GM21447 (cell line): Measurements from ENCODE around the gene CA5A.
"Not testable (repeated sequence)": the region's sequence is repeated elsewhere in the genome, so short reads cannot be mapped to it uniquely, and the experiment has no call there.

ENCODE experiments used
- ATAC-seq: cut with Tn5 transposase; IDR thresholded peaks from one replicate; pipeline ENCODE4 v1.9.1; 2021; ENCODE audit not compliant: unreplicated experiment

CA5A gene

GRCh38 chr16:87936375-87937230 is at the start of gene CA5A:
TSS of gene CA5A (minus strand) at chr16:87936529. CDS start at chr16:87936450, 79 bp downstream.
- no peak for ATAC-seq

GRCh38 chr16:87985493-87985892 is 49.2 kb upstream of the CA5A start:
- ATAC-seq, result not testable (repeated sequence)

GRCh38 chr16:87984632-87985267 is 48.4 kb upstream of the CA5A start:
- ATAC-seq, result no peak

- not testable (repeated sequence) for ATAC-seq
Measured at GRCh38 chr16:87984180-87984579, 47.9 kb upstream of the CA5A start.

GRCh38 chr16:87983737-87984097 is 47.4 kb upstream of the CA5A start:
- ATAC-seq, result not testable (repeated sequence)

GRCh38 chr16:87983072-87983736 is 46.9 kb upstream of the CA5A start:
- not testable (repeated sequence) for ATAC-seq

GRCh38 chr16:87982581-87983041 is 46.3 kb upstream of the CA5A start:
- no peak for ATAC-seq

- ATAC-seq, result not testable (repeated sequence)
Measured at GRCh38 chr16:87981376-87981775, 45.0 kb upstream of the CA5A start.

GRCh38 chr16:87979911-87980630 is 43.7 kb upstream of the CA5A start:
- not testable (repeated sequence) for ATAC-seq

GRCh38 chr16:87979352-87979751 is 43.0 kb upstream of the CA5A start:
- no peak for ATAC-seq

GRCh38 chr16:87978127-87978526 is 41.8 kb upstream of the CA5A start:
- no peak for ATAC-seq

- no peak for ATAC-seq
Measured at GRCh38 chr16:87976665-87977064, 40.3 kb upstream of the CA5A start.

GRCh38 chr16:87974178-87974577 is 37.8 kb upstream of the CA5A start:
- no peak for ATAC-seq

GRCh38 chr16:87973717-87974116 is 37.4 kb upstream of the CA5A start:
- no peak for ATAC-seq

GRCh38 chr16:87971933-87972332 is 35.6 kb upstream of the CA5A start:
- ATAC-seq, result no peak

- no peak for ATAC-seq
Measured at GRCh38 chr16:87970186-87970585, 33.9 kb upstream of the CA5A start.

- no peak for ATAC-seq
Measured at GRCh38 chr16:87968541-87968940, 32.2 kb upstream of the CA5A start.

- no peak for ATAC-seq
Measured at GRCh38 chr16:87966685-87967185, 30.4 kb upstream of the CA5A start.

GRCh38 chr16:87966064-87966645 is 29.8 kb upstream of the CA5A start:
- ATAC-seq, result no peak

- no peak for ATAC-seq
Measured at GRCh38 chr16:87965417-87965816, 29.1 kb upstream of the CA5A start.
